Measurements from ENCODE around the gene C1RL. TPM values are rescaled to one million over a fixed set of nuclear protein-coding genes. Genes with fewer than 3 reads are reported as not detected.

Gene C1RL
- total RNA-seq, 1 experiment from 2014 or later: 8.9 TPM

DNA sequence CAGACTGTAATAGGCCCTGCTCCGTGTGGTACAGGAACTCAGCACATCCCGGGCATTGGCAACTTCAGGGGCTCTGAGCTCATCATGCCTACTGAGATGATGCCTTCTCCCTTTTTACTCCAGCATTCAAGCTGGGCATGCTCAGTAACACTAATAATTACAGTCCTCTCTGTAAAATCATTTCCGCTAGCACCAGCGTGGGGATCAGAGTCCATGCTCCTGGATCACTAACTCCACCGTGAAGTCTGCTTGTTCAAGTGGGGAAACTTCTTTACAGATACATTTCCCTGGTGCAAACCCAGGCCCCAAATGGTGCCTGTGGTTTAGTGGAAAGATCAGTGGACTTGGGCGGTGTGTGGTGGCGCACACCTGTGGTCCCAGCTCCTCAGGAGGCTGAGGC is 37.9 kb upstream of the C1RL start:
- no peak overlapping the region for H2AFZ ChIP-seq (ENCODE audit: low read length)
- no peak overlapping the region for H3K27ac ChIP-seq (ENCODE audit: low read length)
- BruUV-seq (replicated peaks): no TSS peak
- DNase-seq: no peak
- intact Hi-C loops (cut with micrococcal nuclease): no loop called here
- H3K9me2 ChIP-seq (replicated peaks; ENCODE audit: low read length): no peaks in the 10 kb centered on the region
- no peaks in the 10 kb centered on the region for H3F3A ChIP-seq (ENCODE audit: low read length, unreplicated experiment)
- no peaks in the 10 kb centered on the region for H4K20me1 ChIP-seq (ENCODE audit: low read length)
- no peaks in the 10 kb centered on the region for H3K36me3 ChIP-seq (ENCODE audit: low read depth, low read length)
- ChIA-PET CTCF (no interaction called here), POLR2A (ENCODE audit: unreplicated experiment) (no interaction called here)
- ATAC-seq: no peak
- H3K4me3 ChIP-seq (ENCODE audit: low read length): no peak overlapping the region
- no peaks in the 10 kb centered on the region for H3K27me3 ChIP-seq (ENCODE audit: low read length)
- H3K4me1 ChIP-seq (ENCODE audit: insufficient read depth, low read length): no peaks in the 10 kb centered on the region
- no peak overlapping the region for H3K4me2 ChIP-seq (ENCODE audit: low read length)
- H3K9ac ChIP-seq (ENCODE audit: low read length): no peak overlapping the region
- TF ChIP-seq, protein P1, sequence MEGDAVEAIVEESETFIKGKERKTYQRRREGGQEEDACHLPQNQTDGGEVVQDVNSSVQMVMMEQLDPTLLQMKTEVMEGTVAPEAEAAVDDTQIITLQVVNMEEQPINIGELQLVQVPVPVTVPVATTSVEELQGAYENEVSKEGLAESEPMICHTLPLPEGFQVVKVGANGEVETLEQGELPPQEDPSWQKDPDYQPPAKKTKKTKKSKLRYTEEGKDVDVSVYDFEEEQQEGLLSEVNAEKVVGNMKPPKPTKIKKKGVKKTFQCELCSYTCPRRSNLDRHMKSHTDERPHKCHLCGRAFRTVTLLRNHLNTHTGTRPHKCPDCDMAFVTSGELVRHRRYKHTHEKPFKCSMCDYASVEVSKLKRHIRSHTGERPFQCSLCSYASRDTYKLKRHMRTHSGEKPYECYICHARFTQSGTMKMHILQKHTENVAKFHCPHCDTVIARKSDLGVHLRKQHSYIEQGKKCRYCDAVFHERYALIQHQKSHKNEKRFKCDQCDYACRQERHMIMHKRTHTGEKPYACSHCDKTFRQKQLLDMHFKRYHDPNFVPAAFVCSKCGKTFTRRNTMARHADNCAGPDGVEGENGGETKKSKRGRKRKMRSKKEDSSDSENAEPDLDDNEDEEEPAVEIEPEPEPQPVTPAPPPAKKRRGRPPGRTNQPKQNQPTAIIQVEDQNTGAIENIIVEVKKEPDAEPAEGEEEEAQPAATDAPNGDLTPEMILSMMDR (conservative IDR thresholded peaks at IDR 0.05; ENCODE audit: low read depth, low read length): no peak
- no peak for TF ChIP-seq EZH2 (IDR thresholded peaks at IDR 0.05; ENCODE audit: low read length, unreplicated experiment)
- H3K79me2 ChIP-seq (ENCODE audit: low read length): no peaks in the 10 kb centered on the region
- H3K9me3 ChIP-seq (ENCODE audit: low read length): no peaks in the 10 kb centered on the region

DNA sequence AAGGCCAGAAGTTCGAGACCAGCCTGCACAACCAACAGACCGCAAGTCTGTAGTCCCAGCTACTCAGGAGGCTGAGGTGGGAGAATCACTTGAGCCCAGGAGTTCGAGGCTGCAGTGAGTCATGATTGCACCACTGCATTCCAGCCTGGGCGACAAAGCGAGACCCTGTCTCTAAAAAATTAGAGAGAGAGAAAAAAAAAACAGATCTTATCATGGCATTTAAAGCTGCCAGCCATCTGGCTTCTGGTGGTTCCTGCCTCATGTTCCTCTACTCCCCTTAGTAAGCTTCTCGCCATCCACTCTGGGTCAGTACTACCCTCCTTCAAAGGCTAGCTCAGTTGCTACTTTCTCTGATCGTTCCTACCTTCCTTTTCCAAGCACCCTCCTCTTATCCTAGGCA is 37.2 kb upstream of the C1RL start:
- DNase-seq: no peak
- Histone ChIP-seq H3K4me2 (ENCODE audit: low read length) (no peak overlapping the region), H3K27me3 (ENCODE audit: low read length) (no peaks in the 10 kb centered on the region), H3K4me1 (ENCODE audit: insufficient read depth, low read length) (no peaks in the 10 kb centered on the region), H3K9me2 (replicated peaks; ENCODE audit: low read length) (no peaks in the 10 kb centered on the region), H3F3A (ENCODE audit: low read length, unreplicated experiment) (no peaks in the 10 kb centered on the region), H4K20me1 (ENCODE audit: low read length) (no peaks in the 10 kb centered on the region), H3K27ac (ENCODE audit: low read length) (no peak overlapping the region), H3K36me3 (ENCODE audit: low read depth, low read length) (no peaks in the 10 kb centered on the region), H3K79me2 (ENCODE audit: low read length) (no peaks in the 10 kb centered on the region), H3K9me3 (ENCODE audit: low read length) (no peaks in the 10 kb centered on the region), H3K9ac (ENCODE audit: low read length) (no peak overlapping the region), H2AFZ (ENCODE audit: low read length) (no peak overlapping the region), H3K4me3 (ENCODE audit: low read length) (no peak overlapping the region)
- ChIA-PET CTCF (no interaction called here), POLR2A (ENCODE audit: unreplicated experiment) (interaction anchor here (1.0 kb wide), 1 partner anchor 37 kb away, joined by 3 read pairs; the partner anchor contains the start of gene C1RL)
- TF ChIP-seq EZH2 (IDR thresholded peaks at IDR 0.05; ENCODE audit: low read length, unreplicated experiment) (no peak), EZH2phosphoT487 (IDR thresholded peaks at IDR 0.05; ENCODE audit: borderline replicate concordance, low read length) (no peak)
- TF ChIP-seq, protein P1 (conservative IDR thresholded peaks at IDR 0.05; ENCODE audit: low read depth, low read length): no peak
- ATAC-seq: no peak
- no TSS peak for BruUV-seq (replicated peaks)
- intact Hi-C loops (cut with micrococcal nuclease): no loop called here

DNA sequence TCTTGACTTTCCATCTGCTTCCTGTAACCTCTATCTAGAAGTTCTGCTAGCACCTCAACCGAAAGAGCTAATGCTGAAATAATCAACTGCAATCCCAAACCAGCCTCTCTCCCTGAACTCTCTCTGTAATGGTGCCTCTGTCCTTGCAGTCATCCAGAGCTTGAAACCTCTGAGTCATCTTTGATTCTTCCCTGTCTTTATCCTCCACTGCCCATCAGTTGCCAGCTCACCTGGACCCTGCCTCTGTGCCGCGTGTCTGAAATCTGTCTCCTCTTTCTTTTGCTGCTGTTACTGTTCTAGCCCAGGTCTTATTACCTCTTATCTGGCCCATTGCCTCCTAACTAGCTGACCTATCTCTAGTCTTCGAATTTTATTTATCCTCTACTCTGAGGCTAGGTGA is 36.7 kb upstream of the C1RL start:
- Histone ChIP-seq H3F3A (ENCODE audit: low read length, unreplicated experiment) (no peaks in the 10 kb centered on the region), H3K9me3 (ENCODE audit: low read length) (no peaks in the 10 kb centered on the region), H3K36me3 (ENCODE audit: low read depth, low read length) (no peaks in the 10 kb centered on the region), H3K9ac (ENCODE audit: low read length) (no peak overlapping the region), H3K27ac (ENCODE audit: low read length) (no peak overlapping the region), H3K4me2 (ENCODE audit: low read length) (no peak overlapping the region), H2AFZ (ENCODE audit: low read length) (no peak overlapping the region), H3K4me1 (ENCODE audit: insufficient read depth, low read length) (no peaks in the 10 kb centered on the region), H3K79me2 (ENCODE audit: low read length) (no peaks in the 10 kb centered on the region), H3K27me3 (ENCODE audit: low read length) (no peaks in the 10 kb centered on the region), H3K4me3 (ENCODE audit: low read length) (no peak overlapping the region), H3K9me2 (replicated peaks; ENCODE audit: low read length) (no peaks in the 10 kb centered on the region), H4K20me1 (ENCODE audit: low read length) (no peaks in the 10 kb centered on the region)
- TF ChIP-seq, protein P1 (conservative IDR thresholded peaks at IDR 0.05; ENCODE audit: low read depth, low read length): no peak
- TF ChIP-seq EZH2phosphoT487 (IDR thresholded peaks at IDR 0.05; ENCODE audit: borderline replicate concordance, low read length): no peak
- no peak for TF ChIP-seq EZH2 (IDR thresholded peaks at IDR 0.05; ENCODE audit: low read length, unreplicated experiment)
- ATAC-seq (no peak), DNase-seq (no peak)
- CTCF ChIA-PET: no interaction called here
- POLR2A ChIA-PET (ENCODE audit: unreplicated experiment): interaction anchor here (1.0 kb wide), 1 partner anchor 37 kb away, joined by 3 read pairs; the partner anchor contains the start of gene C1RL
- intact Hi-C loops (cut with micrococcal nuclease): no loop called here
- no TSS peak for BruUV-seq (replicated peaks)

Data from PC-3 (cell line).